ENCODE measurements around the gene SMC4. TPM values are rescaled to one million over a fixed set of nuclear protein-coding genes. Genes with fewer than 3 reads are reported as not detected.
"Not testable (repeated sequence)": the region's sequence is repeated elsewhere in the genome, so short reads cannot be mapped to it uniquely, and the experiment has no call there.

Gene SMC4
- total and polyA plus RNA-seq, 12 donors: 10.5 to 71.7 (median 25.4) TPM

DNA sequence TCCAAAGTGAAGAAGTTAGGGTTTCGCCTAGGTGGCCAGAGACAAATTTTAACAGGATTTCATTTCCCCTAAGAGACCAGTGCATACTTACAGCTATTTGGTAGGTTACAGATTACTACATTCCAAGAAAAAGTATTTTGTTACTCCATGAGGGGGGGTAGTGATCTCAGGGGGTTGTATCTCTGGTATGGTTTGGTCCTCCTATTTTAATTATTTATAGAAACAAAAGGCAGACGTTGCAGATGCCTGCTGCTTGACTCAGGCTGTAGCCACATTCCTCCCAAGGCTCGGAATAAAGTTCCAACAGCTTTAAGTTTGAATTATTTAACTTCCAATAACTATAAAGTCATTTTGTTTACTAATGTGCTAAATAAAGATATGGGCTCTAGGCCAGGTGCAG, 51.4 kb downstream of the SMC4 start:
- 64 to 73% (median 71%) methylated on average over 3 of the region's 3 CpGs for WGBS, 4 donors
- Histone ChIP-seq H3K4me3 (no peak overlapping the region), H3K36me3 (replicated peaks in 1 of 2) (no peaks in the 10 kb centered on the region), H3K4me1 (replicated peaks in 1 of 2) (peaks cover 4 to 5% of the 10 kb centered on the region in 2 donors), H3K9me3 (replicated peaks in 1 of 3) (no peaks in the 10 kb centered on the region), H3K27me3 (no peaks in the 10 kb centered on the region), H3K27ac (no peak overlapping the region)
- no peak for DNase-seq
- intact Hi-C loops (cut with DNase I): no loop called here
- TF ChIP-seq, protein P1, sequence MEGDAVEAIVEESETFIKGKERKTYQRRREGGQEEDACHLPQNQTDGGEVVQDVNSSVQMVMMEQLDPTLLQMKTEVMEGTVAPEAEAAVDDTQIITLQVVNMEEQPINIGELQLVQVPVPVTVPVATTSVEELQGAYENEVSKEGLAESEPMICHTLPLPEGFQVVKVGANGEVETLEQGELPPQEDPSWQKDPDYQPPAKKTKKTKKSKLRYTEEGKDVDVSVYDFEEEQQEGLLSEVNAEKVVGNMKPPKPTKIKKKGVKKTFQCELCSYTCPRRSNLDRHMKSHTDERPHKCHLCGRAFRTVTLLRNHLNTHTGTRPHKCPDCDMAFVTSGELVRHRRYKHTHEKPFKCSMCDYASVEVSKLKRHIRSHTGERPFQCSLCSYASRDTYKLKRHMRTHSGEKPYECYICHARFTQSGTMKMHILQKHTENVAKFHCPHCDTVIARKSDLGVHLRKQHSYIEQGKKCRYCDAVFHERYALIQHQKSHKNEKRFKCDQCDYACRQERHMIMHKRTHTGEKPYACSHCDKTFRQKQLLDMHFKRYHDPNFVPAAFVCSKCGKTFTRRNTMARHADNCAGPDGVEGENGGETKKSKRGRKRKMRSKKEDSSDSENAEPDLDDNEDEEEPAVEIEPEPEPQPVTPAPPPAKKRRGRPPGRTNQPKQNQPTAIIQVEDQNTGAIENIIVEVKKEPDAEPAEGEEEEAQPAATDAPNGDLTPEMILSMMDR (IDR thresholded peaks at IDR 0.05): no peak
- no peak for TF ChIP-seq POLR2A (IDR thresholded peaks at IDR 0.05)

DNA sequence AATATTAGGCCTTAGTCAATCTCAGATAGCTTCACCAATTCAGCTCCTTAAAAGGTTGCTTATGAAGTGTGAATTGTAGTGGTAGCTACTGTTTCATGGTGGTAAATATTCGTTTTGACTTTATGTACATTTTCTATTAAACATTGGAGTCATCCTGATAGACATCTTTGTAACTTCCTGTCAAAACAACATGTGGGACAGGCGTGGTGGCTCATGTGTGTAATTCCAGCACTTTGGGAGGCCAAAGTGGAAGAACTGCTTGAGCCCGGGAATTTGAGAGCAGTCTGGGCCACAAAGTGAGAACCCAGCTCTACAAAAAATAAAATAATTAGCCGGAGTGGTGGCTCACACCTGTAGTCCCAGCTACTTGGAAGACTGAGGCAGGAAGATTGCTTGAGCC, 52.2 kb downstream of the SMC4 start:
- intact Hi-C loops (cut with DNase I): no loop called here
- Histone ChIP-seq H3K27me3 (no peaks in the 10 kb centered on the region), H3K27ac (no peak overlapping the region), H3K4me3 (no peak overlapping the region), H3K9me3 (replicated peaks in 1 of 3) (no peaks in the 10 kb centered on the region), H3K36me3 (replicated peaks in 1 of 2) (no peaks in the 10 kb centered on the region), H3K4me1 (replicated peaks in 1 of 2) (peaks cover 4 to 5% of the 10 kb centered on the region in 2 donors)
- TF ChIP-seq, protein P1 (IDR thresholded peaks at IDR 0.05): no peak
- TF ChIP-seq POLR2A (IDR thresholded peaks at IDR 0.05): no peak
- no peak for DNase-seq
- 90 to 94% (median 93%) methylated on average over 4 of the region's 4 CpGs for WGBS, 4 donors

DNA sequence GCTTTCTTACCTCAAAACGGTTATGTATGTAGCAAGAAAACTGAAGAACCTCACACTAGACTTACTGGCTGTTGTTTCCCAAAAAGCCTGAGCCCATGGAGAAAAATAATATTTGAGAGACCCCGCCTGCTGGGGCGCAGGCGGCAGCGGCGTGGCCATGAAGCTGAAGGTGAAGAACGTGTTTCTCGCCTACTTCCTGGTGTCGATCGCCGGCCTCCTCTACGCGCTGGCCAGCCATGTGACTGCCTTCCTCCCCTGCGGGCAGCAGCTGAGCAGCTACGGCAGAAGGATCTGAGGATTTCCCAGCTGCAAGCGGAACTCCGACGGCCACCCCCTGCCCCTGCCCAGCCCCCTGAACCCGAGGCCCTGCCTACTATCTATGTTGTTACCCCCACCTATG, 52.8 kb downstream of the SMC4 start:
- WGBS, 4 donors: 94 to 99% (median 97%) methylated on average over 14 to 19 of the region's 19 CpGs
- H3K36me3 ChIP-seq (replicated peaks in 1 of 2); H3K4me1 ChIP-seq (replicated peaks in 1 of 2); DNase-seq; H3K27ac ChIP-seq; H3K9me3 ChIP-seq (replicated peaks in 1 of 3); H3K27me3 ChIP-seq; intact Hi-C loops (cut with DNase I); H3K4me3 ChIP-seq: not testable (repeated sequence)

DNA sequence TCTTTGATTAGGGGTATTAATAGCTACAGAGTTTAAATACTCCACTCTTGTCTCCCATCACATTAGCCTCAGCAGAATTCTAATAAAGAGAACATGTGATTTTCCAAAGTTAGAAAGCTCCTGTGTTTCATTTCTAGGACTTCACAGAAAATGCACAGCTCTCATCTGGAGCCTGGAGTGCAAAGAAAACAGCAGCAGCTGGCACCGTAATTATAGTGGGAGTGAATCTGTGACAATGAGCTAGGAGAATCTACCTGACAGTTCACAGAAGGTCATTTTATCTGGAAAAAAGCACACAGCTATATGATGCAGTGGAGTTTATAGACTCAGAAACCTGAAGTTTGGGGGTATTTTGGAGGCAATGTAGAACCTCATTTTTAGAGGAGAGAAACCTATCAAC, 55.5 kb downstream of the SMC4 start:
- intact Hi-C loops (cut with DNase I): no loop called here
- no peak for DNase-seq
- Histone ChIP-seq H3K9me3 (replicated peaks in 1 of 3) (no peaks in the 10 kb centered on the region), H3K4me1 (replicated peaks in 1 of 2) (peaks cover under 1 to 2% of the 10 kb centered on the region in 2 donors), H3K4me3 (no peak overlapping the region), H3K27ac (no peak overlapping the region), H3K27me3 (no peaks in the 10 kb centered on the region), H3K36me3 (replicated peaks in 1 of 2) (no peaks in the 10 kb centered on the region)
- 67 to 90% (median 72%) methylated on average over 1 of the region's 1 CpG for WGBS, 4 donors
- TF ChIP-seq, protein P1 (IDR thresholded peaks at IDR 0.05): no peak
- no peak for TF ChIP-seq POLR2A (IDR thresholded peaks at IDR 0.05)

DNA sequence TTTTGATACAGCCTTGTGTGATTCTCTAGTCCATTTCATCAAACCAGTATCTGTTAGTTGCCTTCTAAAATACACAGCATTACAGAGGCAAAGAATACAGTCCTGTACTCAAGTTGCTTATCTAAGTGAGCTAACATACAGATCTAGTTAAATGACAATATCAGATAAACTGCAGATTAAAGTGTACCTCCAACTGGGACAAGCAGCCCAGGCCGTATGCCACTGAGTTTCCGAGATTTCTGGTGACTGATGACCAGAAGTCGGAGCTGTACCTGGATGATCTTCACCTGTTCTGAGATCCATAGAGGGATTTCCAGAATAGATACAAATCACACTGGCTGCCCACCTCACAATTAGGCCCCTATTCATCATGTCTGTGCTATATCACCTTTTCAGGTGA, 56.4 kb downstream of the SMC4 start:
- no peaks in the 10 kb centered on the region for H3K36me3 ChIP-seq (replicated peaks in 1 of 2)
- no peak for DNase-seq
- H3K27me3 ChIP-seq: no peaks in the 10 kb centered on the region
- WGBS, 4 donors: 82 to 92% (median 88%) methylated on average over 2 to 3 of the region's 3 CpGs
- intact Hi-C loops (cut with DNase I): no loop called here
- TF ChIP-seq, protein P1 (IDR thresholded peaks at IDR 0.05): no peak
- no peak for TF ChIP-seq POLR2A (IDR thresholded peaks at IDR 0.05)
- no peaks in the 10 kb centered on the region for H3K9me3 ChIP-seq (replicated peaks in 1 of 3)
- H3K4me1 ChIP-seq (replicated peaks in 1 of 2): no peaks in the 10 kb centered on the region
- H3K4me3 ChIP-seq: no peak overlapping the region
- no peak overlapping the region for H3K27ac ChIP-seq

Data from adrenal gland (tissue), 12 donors.